GM18951 (cell line): Measurements from ENCODE around the gene EGFLAM.

Experiments
- POLR2A ChIP-seq: IDR thresholded peaks from 4 replicates; pipeline ENCODE4 v1.6.1; 2011; ENCODE audit warnings: mild to moderate bottlenecking; ENCODE audit not compliant: insufficient read length, insufficient read depth; ENCODE audit errors: extremely low read depth
- in situ Hi-C: fragments of 300-500 bp; cut with MboI; formaldehyde crosslinking; loops from one replicate; pipeline ENCODE4 v1.12.0; 2022; ENCODE audit warnings: low sequenced_read_pairs, mixed read lengths, inconsistent platforms; ENCODE audit not compliant: unreplicated experiment

The EGFLAM gene

GRCh38 chr5:38253759-38254158, 4.6 kb upstream of the EGFLAM start:
- in situ Hi-C loops, result no loop called here
- no peak for TF ChIP-seq POLR2A

DNA sequence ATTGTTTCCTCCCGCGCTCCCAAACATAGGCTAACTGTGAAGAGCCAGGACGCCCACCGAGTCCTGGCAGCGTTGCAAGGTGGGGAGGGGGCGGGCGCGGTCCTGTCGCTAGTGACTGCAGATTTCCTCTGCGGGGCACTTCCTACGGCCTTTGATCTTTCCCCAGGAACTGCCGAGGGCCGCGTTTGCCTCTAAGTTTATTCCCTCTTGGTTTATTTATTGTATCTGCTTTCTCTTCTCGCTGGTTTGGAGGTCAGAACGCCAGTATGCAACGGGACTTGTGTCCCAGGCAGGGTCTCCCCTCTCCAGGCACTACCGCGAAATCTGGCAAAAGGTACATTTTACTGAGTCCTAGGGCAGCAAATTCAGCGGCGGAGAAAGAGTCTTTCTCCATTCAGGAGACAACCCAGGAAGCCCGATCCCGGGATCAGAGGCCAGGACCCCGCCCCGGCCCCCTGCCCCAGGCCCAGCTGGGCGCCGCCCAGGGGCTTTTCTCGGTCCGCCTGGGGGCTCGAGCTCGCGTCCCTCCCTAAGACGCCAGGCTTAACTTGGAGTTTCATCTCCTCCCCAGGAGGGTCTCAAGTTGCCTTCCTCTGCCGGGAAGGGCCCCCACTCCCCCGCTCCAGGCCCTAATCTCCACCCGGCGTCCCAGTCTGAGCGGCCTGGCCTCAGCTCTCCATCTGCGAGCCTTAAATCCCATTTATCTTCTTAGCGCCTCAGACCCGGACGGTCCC, 884 bp upstream of the EGFLAM start:
- in situ Hi-C loops, result no loop called here
- no peak for TF ChIP-seq POLR2A

- no peak for TF ChIP-seq POLR2A
- in situ Hi-C loops, result no loop called here
These were observed 379 bp upstream of the EGFLAM start for GRCh38 chr5:38258042-38258318.

DNA sequence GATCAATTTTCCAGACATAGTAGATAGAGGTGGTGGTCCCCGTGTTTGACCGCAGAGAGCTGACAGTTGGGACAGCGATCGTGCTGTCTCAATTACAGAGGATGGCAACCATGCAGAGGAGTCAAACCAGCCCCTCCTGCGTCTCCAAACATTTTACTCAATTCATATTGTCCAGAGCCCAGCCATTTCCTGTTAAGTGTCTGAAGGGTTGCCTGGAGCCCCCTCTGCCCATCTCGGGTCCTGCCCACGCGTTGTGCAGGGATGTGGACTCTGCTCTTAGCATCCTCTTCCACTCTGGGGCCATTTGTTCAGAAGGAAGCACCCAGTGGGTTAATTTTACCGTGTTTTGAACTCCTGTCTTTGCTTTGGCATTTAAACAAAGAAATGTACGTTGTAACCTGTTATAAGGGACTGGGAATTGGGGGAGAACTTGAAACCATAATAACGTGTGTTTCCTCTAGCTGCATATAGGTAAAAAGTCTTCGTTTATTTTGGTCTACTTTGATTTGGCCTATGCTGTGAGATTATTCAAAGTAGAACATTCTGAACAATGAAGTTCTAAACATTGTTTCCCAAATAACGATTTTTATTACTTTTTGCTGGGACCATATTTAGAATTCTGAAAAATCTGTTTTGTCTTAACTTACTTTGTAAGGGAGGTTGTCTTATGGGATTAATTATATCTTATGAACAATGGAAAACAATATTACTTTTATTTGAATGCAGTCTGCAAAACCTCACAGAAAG, 876 bp downstream of the EGFLAM start:
- in situ Hi-C loops, result no loop called here
- no peak for TF ChIP-seq POLR2A

DNA sequence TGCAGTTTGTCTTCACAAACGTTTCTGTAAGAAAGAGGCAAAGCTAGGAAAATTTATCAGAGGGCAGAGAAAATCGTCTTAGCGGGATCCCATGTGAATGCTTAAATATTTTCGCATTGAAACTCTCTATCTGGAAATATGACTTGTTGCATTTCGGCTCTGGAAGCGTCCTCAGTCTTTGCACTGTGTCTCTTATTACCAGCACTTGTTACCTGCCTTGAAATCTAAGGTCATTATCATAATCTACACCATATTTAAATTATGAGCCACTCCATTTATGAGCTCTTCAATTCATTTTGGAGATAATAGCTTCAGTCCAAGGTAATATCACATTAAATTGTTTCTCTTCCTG, 1.4 kb downstream of the EGFLAM start:
- in situ Hi-C loops, result no loop called here

GRCh38 chr5:38263983-38264382, 5.6 kb downstream of the EGFLAM start:
- in situ Hi-C loops, result no loop called here
- TF ChIP-seq POLR2A, result no peak

More for the DNA sequence above, 1.4 kb downstream of the EGFLAM start:
- TF ChIP-seq POLR2A, result no peak

GRCh38 chr5:38265546-38266179, 7.3 kb downstream of the EGFLAM start:
- in situ Hi-C loops, result no loop called here

GRCh38 chr5:38267372-38267771, 9.0 kb downstream of the EGFLAM start:
- no peak for TF ChIP-seq POLR2A
- in situ Hi-C loops, result no loop called here

More at GRCh38 chr5:38265546-38266179, 7.3 kb downstream of the EGFLAM start:
- no peak for TF ChIP-seq POLR2A

- TF ChIP-seq POLR2A, result no peak
- in situ Hi-C loops, result no loop called here
These were observed 15.3 kb downstream of the EGFLAM start for GRCh38 chr5:38273626-38274025.

- no peak for TF ChIP-seq POLR2A
- in situ Hi-C loops, result no loop called here
These were observed 16.0 kb downstream of the EGFLAM start for GRCh38 chr5:38274370-38274769.

DNA sequence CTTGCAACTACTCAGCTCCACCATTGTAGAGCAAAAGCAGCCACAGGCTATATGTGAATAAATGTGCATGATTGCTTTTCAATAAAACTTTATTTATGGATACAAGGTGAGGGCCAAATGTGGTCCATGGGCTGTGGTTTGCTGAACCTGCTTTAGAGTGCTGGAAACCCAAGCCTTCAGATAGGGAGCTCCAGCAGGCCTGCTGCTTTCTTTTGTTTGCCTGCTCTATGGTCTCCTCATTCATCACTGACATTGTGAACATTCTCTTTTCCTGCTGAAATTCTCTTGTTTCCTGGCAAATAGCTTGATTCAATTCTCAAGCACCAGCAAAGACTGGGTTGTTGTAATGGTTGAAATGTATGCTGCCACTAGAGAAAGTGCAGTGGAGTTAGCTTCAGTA, 26.0 kb downstream of the EGFLAM start:
- in situ Hi-C loops, result no loop called here
- no peak for TF ChIP-seq POLR2A

GRCh38 chr5:38285226-38285625, 26.9 kb downstream of the EGFLAM start:
- in situ Hi-C loops, result no loop called here

GRCh38 chr5:38286002-38286401, 27.6 kb downstream of the EGFLAM start:
- no peak for TF ChIP-seq POLR2A

More at GRCh38 chr5:38285226-38285625, 26.9 kb downstream of the EGFLAM start:
- no peak for TF ChIP-seq POLR2A

GRCh38 chr5:38287124-38287523, 28.8 kb downstream of the EGFLAM start:
- in situ Hi-C loops, result no loop called here
- TF ChIP-seq POLR2A, result no peak

More at GRCh38 chr5:38286002-38286401, 27.6 kb downstream of the EGFLAM start:
- in situ Hi-C loops, result no loop called here
